RWPE2 (cell line): Measurements from ENCODE around the gene OSBPL3.

Experiments used
- ATAC-seq: fragments of 200-7000 bp; cut with Tn5 transposase; 3 replicates; pipeline ENCODE4 v1.9.1; 2021; ENCODE audit warnings: low read depth
- DNase-seq: peaks from one replicate; pipeline ENCODE4 v3.0.0-alpha.2; 2020; ENCODE audit warnings: low spot score
- H3K27ac ChIP-seq: fragments of 450-650 bp; 2 replicates; pipeline ENCODE4 v1.5.1; 2017; ENCODE audit warnings: mild to moderate bottlenecking; ENCODE audit not compliant: poor library complexity, severe bottlenecking
- H3K27me3 ChIP-seq: fragments of 250-450 bp; sonication (Bioruptor Pico); 2 replicates; pipeline ENCODE4 v1.5.1; 2021; ENCODE audit warnings: mild to moderate bottlenecking, moderate library complexity; ENCODE audit not compliant: insufficient read depth, poor library complexity, severe bottlenecking
- H3K36me3 ChIP-seq: fragments of 250-450 bp; sonication (Bioruptor Pico); 2 replicates; pipeline ENCODE4 v1.5.1; 2020; ENCODE audit warnings: low read depth, mild to moderate bottlenecking, moderate library complexity
- H3K4me1 ChIP-seq: fragments of 250-450 bp; sonication (Bioruptor Pico); 2 replicates; pipeline ENCODE4 v1.5.1; 2021; ENCODE audit warnings: mild to moderate bottlenecking, moderate library complexity; ENCODE audit not compliant: insufficient read depth, poor library complexity, severe bottlenecking
- H3K4me3 ChIP-seq: fragments of 250-450 bp; sonication (Bioruptor Pico); 2 replicates; pipeline ENCODE4 v1.5.1; 2021; ENCODE audit warnings: mild to moderate bottlenecking, moderate library complexity; ENCODE audit not compliant: severe bottlenecking
- H3K9me3 ChIP-seq: fragments of 250-450 bp; sonication (Bioruptor Pico); 2 replicates; pipeline ENCODE4 v1.5.1; 2021; ENCODE audit warnings: mild to moderate bottlenecking, moderate library complexity; ENCODE audit not compliant: severe bottlenecking
- TF ChIP-seq, protein P1 (sequence below): fragments of 450-650 bp; IDR thresholded peaks from one replicate; pipeline ENCODE4 v1.5.1; 2017; ENCODE audit warnings: mild to moderate bottlenecking, moderate library complexity; ENCODE audit not compliant: poor library complexity, severe bottlenecking

Gene OSBPL3

DNA sequence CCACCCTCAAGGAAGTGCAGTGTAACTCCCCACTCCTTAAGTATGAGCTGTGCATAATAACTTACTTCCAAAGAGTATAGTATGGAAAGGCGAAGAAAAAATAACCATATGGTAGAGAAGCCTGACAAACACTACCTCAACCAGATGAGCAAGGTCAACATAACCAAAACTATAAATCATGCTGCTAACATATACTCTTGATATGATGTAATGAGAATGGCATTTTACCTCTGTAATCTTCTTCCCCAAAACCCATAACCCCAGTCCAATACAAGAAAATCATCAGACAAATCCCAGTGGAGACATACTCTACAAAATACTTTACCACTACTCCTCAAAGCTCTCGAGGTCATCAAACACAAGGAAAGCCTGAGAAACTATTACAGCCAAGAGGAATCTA lies 15.8 kb downstream of the OSBPL3 start:
- H3K27me3 ChIP-seq, result no peaks in the 10 kb centered on the region
- H3K9me3 ChIP-seq, result peaks cover 2% of the 10 kb centered on the region
- no peak overlapping the region for H3K27ac ChIP-seq
- ATAC-seq, result no peak
- H3K4me1 ChIP-seq, result peaks cover 45% of the 10 kb centered on the region
- no peak for DNase-seq
- no peak overlapping the region for H3K4me3 ChIP-seq
- H3K36me3 ChIP-seq, result no peaks in the 10 kb centered on the region
- TF ChIP-seq, protein P1, sequence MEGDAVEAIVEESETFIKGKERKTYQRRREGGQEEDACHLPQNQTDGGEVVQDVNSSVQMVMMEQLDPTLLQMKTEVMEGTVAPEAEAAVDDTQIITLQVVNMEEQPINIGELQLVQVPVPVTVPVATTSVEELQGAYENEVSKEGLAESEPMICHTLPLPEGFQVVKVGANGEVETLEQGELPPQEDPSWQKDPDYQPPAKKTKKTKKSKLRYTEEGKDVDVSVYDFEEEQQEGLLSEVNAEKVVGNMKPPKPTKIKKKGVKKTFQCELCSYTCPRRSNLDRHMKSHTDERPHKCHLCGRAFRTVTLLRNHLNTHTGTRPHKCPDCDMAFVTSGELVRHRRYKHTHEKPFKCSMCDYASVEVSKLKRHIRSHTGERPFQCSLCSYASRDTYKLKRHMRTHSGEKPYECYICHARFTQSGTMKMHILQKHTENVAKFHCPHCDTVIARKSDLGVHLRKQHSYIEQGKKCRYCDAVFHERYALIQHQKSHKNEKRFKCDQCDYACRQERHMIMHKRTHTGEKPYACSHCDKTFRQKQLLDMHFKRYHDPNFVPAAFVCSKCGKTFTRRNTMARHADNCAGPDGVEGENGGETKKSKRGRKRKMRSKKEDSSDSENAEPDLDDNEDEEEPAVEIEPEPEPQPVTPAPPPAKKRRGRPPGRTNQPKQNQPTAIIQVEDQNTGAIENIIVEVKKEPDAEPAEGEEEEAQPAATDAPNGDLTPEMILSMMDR, result no peak

DNA sequence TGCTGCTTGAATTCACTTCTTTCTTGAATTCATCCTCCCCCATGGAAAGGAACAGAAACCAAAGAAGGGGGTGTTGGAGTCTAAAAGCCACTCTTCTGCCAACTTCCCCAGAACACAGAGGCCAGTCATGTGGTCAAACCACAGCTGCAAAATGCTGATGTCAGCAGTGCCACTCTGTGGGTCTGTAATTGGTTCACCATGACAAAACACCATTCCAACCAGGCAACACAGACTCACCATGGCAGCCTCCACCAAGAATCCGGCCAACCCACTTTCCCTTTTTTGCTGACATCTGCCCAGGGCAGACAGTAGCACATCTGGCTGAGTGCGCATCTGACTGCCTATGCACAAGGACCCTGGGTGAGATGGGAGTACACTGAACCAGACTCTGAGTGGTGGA lies 16.8 kb downstream of the OSBPL3 start:
- H3K4me1 ChIP-seq, result peaks cover 37% of the 10 kb centered on the region
- no peaks in the 10 kb centered on the region for H3K36me3 ChIP-seq
- H3K4me3 ChIP-seq, result no peak overlapping the region
- DNase-seq, result no peak
- TF ChIP-seq, protein P1, result no peak
- peaks cover 2% of the 10 kb centered on the region for H3K9me3 ChIP-seq
- no peak overlapping the region for H3K27ac ChIP-seq
- no peaks in the 10 kb centered on the region for H3K27me3 ChIP-seq
- no peak for ATAC-seq

DNA sequence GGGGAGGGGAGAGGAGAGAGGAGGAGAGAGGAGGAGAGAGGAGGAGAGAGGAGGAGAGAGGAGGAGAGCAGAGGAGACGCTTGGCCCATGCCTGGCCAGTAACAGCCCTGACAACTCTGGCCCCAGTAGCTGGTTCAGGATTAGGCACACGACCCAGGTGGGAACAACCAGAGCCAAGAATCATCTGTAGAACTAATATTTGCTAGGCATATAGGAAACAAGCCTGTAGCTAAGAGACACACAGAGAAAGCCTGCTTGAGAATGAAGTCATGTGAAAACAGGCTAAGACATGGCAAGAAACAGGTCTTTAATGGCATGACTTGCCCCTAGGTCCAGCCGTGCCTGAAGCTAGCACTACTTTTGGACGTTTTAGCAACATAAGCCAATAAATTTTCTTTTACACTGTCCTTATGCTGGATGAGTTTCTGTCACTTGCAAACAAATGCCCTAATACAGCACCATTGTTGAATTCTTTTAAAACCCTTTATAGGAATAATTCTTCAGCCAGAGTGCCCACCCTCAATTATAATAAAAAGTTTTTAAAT lies 17.5 kb downstream of the OSBPL3 start:
- DNase-seq (no peak), ATAC-seq (no peak)
- H3K4me3 ChIP-seq, result no peak overlapping the region
- no peaks in the 10 kb centered on the region for H3K27me3 ChIP-seq
- H3K36me3 ChIP-seq, result no peaks in the 10 kb centered on the region
- H3K9me3 ChIP-seq, result peaks cover 2% of the 10 kb centered on the region
- TF ChIP-seq, protein P1, result no peak
- no peak overlapping the region for H3K27ac ChIP-seq
- peaks cover 31% of the 10 kb centered on the region for H3K4me1 ChIP-seq

DNA sequence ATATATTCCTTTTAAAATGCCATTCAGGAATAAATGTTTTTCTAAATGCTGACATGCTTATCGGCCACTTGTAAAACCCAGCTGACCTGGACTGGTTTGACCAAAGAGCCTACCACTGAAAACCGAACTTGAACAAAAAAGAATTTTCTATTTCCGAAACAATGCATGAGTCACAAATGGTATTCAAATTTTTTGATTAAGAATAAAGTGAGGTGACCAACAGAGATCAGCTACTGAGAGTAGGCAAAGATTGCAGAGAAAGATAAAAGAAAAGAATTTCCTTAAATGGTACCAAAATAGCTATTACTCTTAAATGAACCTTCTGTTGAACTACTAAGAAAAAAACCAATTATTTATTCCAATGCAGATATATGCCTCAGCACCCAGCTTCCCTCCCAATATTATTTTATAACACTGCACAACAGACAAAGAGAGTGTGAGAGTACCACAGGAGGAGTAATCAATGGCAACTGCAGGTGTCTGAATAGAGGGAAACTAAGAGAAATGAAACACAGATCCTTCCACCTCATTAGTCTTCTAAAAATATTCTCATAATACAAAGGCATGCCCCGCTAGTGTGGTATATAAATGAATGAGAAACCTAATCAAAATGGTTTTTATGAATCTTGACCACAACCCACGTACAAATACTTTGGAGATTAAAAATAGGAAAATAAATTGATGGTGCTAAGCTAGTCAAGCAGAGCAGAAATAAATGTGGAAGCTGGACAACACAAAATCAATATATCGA lies 20.1 kb downstream of the OSBPL3 start:
- TF ChIP-seq, protein P1, result no peak
- no peaks in the 10 kb centered on the region for H3K27me3 ChIP-seq
- no peak for DNase-seq
- H3K9me3 ChIP-seq, result peaks cover 2% of the 10 kb centered on the region
- no peak overlapping the region for H3K4me3 ChIP-seq
- ATAC-seq, result no peak
- H3K36me3 ChIP-seq, result no peaks in the 10 kb centered on the region
- H3K27ac ChIP-seq, result no peak overlapping the region
- peaks cover 15% of the 10 kb centered on the region for H3K4me1 ChIP-seq

DNA sequence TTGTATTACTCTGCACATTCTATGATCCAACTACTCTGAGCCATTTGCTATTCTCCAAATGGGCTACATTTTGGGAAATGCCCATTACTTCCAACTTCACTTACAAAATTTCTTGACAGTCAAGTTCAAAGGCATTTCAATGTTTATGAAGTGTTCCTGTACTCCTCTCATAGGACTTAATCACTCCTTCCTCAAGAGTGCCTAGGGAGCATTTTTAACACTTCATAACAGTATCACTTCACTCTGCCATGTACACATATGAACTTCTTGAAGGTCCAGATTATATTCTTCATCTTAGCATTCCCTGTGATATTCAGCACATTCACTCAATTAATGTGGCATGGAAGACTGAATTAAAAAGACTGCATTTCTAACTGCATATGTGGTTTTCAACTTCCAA lies 21.6 kb downstream of the OSBPL3 start:
- Histone ChIP-seq H3K4me3 (no peak overlapping the region), H3K9me3 (no peaks in the 10 kb centered on the region), H3K4me1 (peaks cover 6% of the 10 kb centered on the region), H3K27ac (no peak overlapping the region), H3K27me3 (no peaks in the 10 kb centered on the region), H3K36me3 (no peaks in the 10 kb centered on the region)
- DNase-seq (no peak), ATAC-seq (no peak)
- TF ChIP-seq, protein P1, result no peak
